OCI-LY1 (cell line): ENCODE data around the gene EPHA8.
A peak's percentile ranks its signal among the peaks of the same experiment; 100 is the strongest.

Source experiments
- H2AFZ ChIP-seq: fragments of 200-600 bp; sonication (generic), shearing (Covaris generic); 2 replicates; pipeline ENCODE4 v1.6.0; 2014; ENCODE audit warnings: antibody characterized with exemption, mild to moderate bottlenecking, low read length
- H3F3A ChIP-seq: fragments of 200-600 bp; sonication (generic), shearing (Covaris generic); 2 replicates; pipeline ENCODE4 v1.6.0; 2014; ENCODE audit warnings: mild to moderate bottlenecking, antibody characterized with exemption, low read length, moderate library complexity; ENCODE audit not compliant: insufficient read depth
- H3K27ac ChIP-seq: fragments of 200-600 bp; sonication (generic); 2 replicates; pipeline ENCODE4 v1.5.1; 2014; ENCODE audit warnings: low read length, mixed run types, mild to moderate bottlenecking, low read depth; ENCODE audit not compliant: poor library complexity, severe bottlenecking
- H3K27me3 ChIP-seq: fragments of 200-600 bp; sonication (generic); 2 replicates; pipeline ENCODE4 v1.6.0; 2014; ENCODE audit warnings: antibody characterized with exemption, mild to moderate bottlenecking, low read length, moderate library complexity; ENCODE audit not compliant: insufficient read depth
- H3K36me3 ChIP-seq: fragments of 200-600 bp; sonication (generic); 2 replicates; pipeline ENCODE4 v1.6.1; 2014; ENCODE audit warnings: mild to moderate bottlenecking, antibody characterized with exemption, low read length, moderate library complexity, mixed read lengths; ENCODE audit not compliant: insufficient read depth
- H3K4me1 ChIP-seq: fragments of 200-600 bp; sonication (generic); 2 replicates; pipeline ENCODE4 v1.5.1; 2014; ENCODE audit warnings: mild to moderate bottlenecking, low read length, moderate library complexity; ENCODE audit not compliant: insufficient read depth, severe bottlenecking
- H3K4me2 ChIP-seq: fragments of 200-600 bp; sonication (generic), shearing (Covaris generic); 2 replicates; pipeline ENCODE4 v1.6.1; 2014; ENCODE audit warnings: low read length
- H3K4me3 ChIP-seq: fragments of 200-600 bp; sonication (generic); 2 replicates; pipeline ENCODE4 v1.5.1; 2014; ENCODE audit warnings: low read length, low read depth, mild to moderate bottlenecking, mixed read lengths; ENCODE audit not compliant: poor library complexity, severe bottlenecking
- H3K79me2 ChIP-seq: fragments of 200-600 bp; shearing (Covaris generic); 2 replicates; pipeline ENCODE4 v1.6.1; 2016; ENCODE audit warnings: mixed run types, low read length, mixed read lengths; ENCODE audit not compliant: insufficient read depth
- H3K9ac ChIP-seq: fragments of 200-600 bp; sonication (generic), shearing (Covaris generic); 2 replicates; pipeline ENCODE4 v1.6.1; 2014; ENCODE audit warnings: mild to moderate bottlenecking, low read length, mixed read lengths
- H3K9me2 ChIP-seq: fragments of 200-600 bp; sonication (generic), shearing (Covaris generic); 2 replicates; pipeline ENCODE4 v1.6.1; 2014; ENCODE audit warnings: low read depth, mild to moderate bottlenecking, low read length, mixed read lengths
- H3K9me3 ChIP-seq: fragments of 200-600 bp; shearing (Covaris generic); 2 replicates; pipeline ENCODE4 v1.6.1; 2014; ENCODE audit warnings: low read length, mixed read lengths
- H4K20me1 ChIP-seq: fragments of 200-600 bp; sonication (generic), shearing (Covaris generic); 2 replicates; pipeline ENCODE4 v1.6.0; 2016; ENCODE audit warnings: mild to moderate bottlenecking, low read length; ENCODE audit not compliant: insufficient read depth
- EZH2 ChIP-seq: fragments of 200-600 bp; sonication (generic), shearing (Covaris generic); IDR thresholded peaks from 2 replicates; pipeline ENCODE4 v1.8.0; 2017; ENCODE audit warnings: borderline replicate concordance, mixed run types, mild to moderate bottlenecking, antibody characterized with exemption, low read length, moderate library complexity, mixed read lengths
- TF ChIP-seq, protein P1 (sequence below): fragments of 200-600 bp; sonication (generic), shearing (Covaris generic); IDR thresholded peaks from 2 replicates; pipeline ENCODE4 v1.5.1; 2017; ENCODE audit warnings: mild to moderate bottlenecking, antibody characterized with exemption, low read length, moderate library complexity, mixed read lengths

The EPHA8 gene

DNA sequence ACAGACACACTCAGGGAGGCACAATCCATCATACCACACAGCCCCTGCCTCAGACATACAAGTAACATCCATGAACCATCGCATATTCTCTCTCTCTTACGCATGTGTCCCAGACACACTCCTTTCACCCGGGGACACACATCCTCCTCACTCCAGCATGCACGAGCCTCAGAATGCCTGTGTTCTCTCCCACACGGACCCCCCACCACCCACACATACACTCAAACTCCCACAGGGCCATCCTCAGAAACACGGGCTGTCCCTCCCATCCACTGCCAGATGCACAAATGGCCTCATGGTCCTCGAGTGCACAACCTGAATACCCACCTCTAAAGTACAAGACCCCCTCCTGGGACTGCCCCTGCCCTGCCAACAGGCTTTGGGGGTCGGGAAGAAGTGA is 78.0 kb downstream of the EPHA8 start:
- Histone ChIP-seq H3K9me3 (no peaks in the 10 kb centered on the region), H4K20me1 (no peaks in the 10 kb centered on the region), H3K4me2 (no peak overlapping the region), H3K27me3 (no peaks in the 10 kb centered on the region), H3K79me2 (no peaks in the 10 kb centered on the region), H3K36me3 (no peaks in the 10 kb centered on the region), H3K4me1 (no peaks in the 10 kb centered on the region), H3K9ac (no peak overlapping the region), H2AFZ (no peak overlapping the region), H3K9me2 (no peaks in the 10 kb centered on the region), H3K27ac (no peak overlapping the region), H3K4me3 (no peak overlapping the region), H3F3A (no peaks in the 10 kb centered on the region)
- TF ChIP-seq, protein P1, sequence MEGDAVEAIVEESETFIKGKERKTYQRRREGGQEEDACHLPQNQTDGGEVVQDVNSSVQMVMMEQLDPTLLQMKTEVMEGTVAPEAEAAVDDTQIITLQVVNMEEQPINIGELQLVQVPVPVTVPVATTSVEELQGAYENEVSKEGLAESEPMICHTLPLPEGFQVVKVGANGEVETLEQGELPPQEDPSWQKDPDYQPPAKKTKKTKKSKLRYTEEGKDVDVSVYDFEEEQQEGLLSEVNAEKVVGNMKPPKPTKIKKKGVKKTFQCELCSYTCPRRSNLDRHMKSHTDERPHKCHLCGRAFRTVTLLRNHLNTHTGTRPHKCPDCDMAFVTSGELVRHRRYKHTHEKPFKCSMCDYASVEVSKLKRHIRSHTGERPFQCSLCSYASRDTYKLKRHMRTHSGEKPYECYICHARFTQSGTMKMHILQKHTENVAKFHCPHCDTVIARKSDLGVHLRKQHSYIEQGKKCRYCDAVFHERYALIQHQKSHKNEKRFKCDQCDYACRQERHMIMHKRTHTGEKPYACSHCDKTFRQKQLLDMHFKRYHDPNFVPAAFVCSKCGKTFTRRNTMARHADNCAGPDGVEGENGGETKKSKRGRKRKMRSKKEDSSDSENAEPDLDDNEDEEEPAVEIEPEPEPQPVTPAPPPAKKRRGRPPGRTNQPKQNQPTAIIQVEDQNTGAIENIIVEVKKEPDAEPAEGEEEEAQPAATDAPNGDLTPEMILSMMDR, result no peak
- TF ChIP-seq EZH2, result no peak

DNA sequence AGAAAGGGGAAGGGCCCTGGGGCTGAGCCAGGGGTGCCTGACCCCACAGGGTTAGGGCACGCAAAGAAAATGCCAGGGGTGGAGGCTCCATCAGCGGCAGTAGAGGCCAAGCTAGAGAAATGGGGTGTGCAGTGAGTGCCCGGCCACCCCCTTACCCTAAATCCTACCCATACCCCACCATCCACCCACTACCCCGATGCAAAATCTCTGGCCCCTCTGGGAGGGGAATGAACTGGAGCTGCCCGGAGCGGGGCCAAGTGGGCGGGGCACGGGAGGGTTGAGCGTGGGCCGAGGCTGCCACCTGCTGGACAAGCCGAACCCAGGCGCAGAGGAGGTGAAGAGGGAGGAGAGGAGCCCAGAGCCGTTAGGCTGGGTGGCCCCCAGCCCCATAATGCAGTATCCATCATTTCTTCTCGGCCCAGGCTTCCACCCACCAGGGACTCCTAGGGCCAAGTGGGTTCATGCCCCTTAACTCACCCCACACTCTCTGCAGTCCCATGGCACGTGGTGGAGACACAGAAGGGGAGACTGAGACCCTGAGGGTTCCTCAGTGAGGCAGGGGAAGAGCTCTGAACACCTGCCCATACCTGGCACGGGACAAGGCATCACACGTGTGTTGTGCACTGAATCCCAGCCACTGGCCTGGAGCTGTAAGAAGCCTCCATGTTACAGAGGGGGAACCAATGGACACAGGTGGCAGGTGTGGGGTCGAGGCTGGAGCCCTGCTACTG is 78.8 kb downstream of the EPHA8 start:
- Histone ChIP-seq H3F3A (no peaks in the 10 kb centered on the region), H3K4me1 (no peaks in the 10 kb centered on the region), H3K9ac (no peak overlapping the region), H3K79me2 (no peaks in the 10 kb centered on the region), H3K27ac (no peak overlapping the region), H3K9me3 (no peaks in the 10 kb centered on the region), H3K4me2 (no peak overlapping the region), H3K27me3 (no peaks in the 10 kb centered on the region), H3K4me3 (no peak overlapping the region), H2AFZ (no peak overlapping the region), H4K20me1 (no peaks in the 10 kb centered on the region), H3K36me3 (no peaks in the 10 kb centered on the region), H3K9me2 (no peaks in the 10 kb centered on the region)
- TF ChIP-seq, protein P1, result peak; percentile 84
- no peak for TF ChIP-seq EZH2

DNA sequence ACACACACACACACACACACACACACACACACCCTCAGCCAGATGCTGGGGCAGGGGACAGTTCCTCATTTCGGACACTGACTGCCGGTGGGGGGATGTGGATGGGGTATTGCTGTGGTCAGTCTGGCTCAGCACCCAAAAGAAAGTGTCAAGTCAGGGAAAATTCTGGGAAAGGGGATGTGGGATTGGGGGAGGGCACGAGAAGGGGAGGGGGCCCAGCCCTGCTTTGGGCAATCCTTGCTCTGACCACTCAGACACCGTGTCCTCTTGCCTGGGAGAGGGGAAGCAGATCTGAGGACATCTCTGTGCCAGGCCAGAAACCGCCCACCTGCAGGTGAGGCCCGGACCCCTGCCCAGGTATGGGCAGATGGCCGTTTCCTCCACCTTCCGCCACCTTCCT is 80.1 kb downstream of the EPHA8 start, which contains the start of gene C1QC:
Gene C1QC, plus strand, starts transcription at position 253 of the 400 bp plus-strand sequence. CDS start 391 bp downstream, outside the sequence.
- H3K9me2 ChIP-seq, result no peaks in the 10 kb centered on the region
- no peaks in the 10 kb centered on the region for H3K79me2 ChIP-seq
- H3K4me1 ChIP-seq, result no peaks in the 10 kb centered on the region
- no peaks in the 10 kb centered on the region for H3K9me3 ChIP-seq
- H4K20me1 ChIP-seq, result no peaks in the 10 kb centered on the region
- H3K36me3 ChIP-seq, result no peaks in the 10 kb centered on the region
- no peaks in the 10 kb centered on the region for H3K27me3 ChIP-seq
- no peak within 1 kb of the TSS for H3K4me2 ChIP-seq
- no peak within 1 kb of the TSS for H3K9ac ChIP-seq
- H3F3A ChIP-seq, result no peaks in the 10 kb centered on the region
- no peak within 1 kb of the TSS for H3K4me3 ChIP-seq
- H3K27ac ChIP-seq, result no peak within 1 kb of the TSS
- TF ChIP-seq EZH2, result no peak
- TF ChIP-seq, protein P1, result no peak
- no peak within 1 kb of the TSS for H2AFZ ChIP-seq
